DMS114 treated with DMSO at 0.1 percent for 48 hours (cell line): ENCODE data around the gene HCCS.
"Not testable (repeated sequence)": the region's sequence is repeated elsewhere in the genome, so short reads cannot be mapped to it uniquely, and the experiment has no call there.

Experiments
- DNase-seq: peaks from one replicate; lab custom pipeline; 2025; ENCODE audit not compliant: unreplicated experiment; lab: John Stamatoyannopoulos, UW

HCCS gene

GRCh38 chrX:11119313-11119943 lies 8.3 kb downstream of the HCCS start:
- DNase-seq: no peak

DNA sequence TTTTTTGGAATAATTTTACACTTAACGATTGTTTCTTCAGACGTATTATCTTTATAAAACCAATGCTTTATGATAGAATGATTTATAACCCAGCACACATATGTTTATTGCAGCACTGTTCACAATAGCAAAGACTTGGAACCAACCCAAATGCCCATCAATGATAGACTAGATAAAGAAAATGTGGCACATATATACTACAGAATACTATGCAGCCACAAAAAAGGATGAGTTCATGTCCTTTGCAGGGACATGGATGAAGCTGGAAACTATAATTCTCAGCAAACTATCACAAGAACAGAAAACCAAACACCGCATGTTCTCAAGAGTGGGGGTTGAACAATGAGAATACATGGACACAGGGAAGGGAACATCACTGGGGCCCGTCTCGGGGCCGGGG lies 12.0 kb downstream of the HCCS start:
- DNase-seq: not testable (repeated sequence)

DNA sequence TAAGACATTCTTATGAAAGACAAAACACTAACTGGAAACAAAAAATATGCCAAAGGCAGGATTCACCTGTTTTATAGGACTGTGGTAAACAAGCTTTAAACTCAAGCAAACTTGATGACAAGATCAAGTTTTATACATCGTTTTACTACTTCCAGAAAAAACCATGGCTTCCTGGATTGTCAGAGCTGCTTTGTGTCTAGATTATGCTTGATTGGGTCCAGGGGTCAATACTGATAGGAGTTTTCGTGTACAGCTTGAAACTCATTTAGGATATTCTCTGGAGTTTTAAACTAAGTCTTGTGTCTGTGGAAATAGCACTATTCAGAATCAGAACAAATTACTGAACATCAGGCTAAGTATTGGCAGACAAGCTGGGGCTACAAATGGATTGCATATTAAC lies 13.0 kb downstream of the HCCS start:
- no peak for DNase-seq

DNA sequence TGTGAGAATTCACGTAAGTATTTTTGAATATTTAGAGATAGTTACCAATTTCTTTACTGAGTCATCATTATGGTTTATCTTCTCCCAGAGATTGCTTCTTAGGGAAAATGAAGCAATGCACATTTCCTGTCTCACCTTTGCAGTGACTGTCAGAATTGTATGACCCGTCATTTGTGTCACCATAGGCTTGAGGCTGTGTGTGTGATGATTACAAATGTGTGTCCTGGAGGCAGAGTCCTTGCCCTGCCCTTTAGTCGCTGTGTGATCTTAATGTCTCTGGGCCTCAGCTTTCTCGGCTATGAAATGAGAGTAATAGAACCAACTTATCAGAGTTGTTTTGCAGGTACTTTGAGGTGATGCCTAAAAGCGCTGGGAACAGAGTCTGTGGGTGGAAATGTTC lies 13.9 kb downstream of the HCCS start:
- DNase-seq: no peak

DNA sequence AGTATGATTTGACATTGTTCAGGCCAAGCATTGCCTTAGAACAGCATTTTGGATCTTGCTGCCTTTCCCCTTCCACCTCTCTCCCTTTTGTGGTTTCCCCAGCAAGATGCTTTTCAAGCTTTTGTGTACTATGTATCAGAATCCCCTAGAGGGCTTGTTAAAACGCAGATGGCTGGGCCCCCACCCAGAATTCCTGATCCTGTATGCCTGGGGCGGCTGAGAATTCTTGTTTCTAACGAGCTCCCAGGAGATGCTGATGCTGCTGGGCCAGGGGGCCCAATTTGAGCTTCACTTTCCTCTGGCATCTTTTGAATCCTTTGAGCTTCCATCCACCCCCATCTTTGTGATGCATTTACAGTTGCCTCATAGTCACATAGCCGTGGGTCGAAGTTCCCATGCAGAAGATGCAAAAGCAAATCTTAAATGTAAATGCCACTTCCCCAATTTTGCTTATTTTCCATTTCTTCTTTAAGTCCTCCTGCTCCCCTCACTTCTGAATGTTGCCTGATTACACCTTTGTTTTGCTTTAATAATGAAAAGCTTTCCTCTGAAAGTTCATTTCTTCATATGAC lies 18.5 kb downstream of the HCCS start:
- DNase-seq: no peak

DNA sequence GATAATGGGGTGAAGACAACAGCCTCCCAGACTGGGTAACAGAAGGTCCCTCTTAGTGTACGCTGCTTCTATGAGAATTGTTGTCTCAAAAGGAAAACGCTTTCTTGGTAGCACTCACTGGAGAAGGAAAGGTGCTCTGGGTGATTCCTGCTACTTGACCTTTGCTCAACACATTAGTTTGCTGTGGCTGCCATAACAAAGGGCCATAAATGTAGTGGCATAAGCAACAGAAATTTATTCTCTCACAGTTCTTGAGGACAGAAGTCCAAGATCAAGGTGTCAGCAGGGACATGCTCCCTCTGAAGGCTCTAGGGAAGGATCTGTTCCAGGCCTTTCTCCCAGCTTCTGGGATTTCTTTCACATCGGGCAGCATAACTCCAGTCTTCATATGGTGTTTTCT lies 19.0 kb downstream of the HCCS start:
- DNase-seq: no peak

DNA sequence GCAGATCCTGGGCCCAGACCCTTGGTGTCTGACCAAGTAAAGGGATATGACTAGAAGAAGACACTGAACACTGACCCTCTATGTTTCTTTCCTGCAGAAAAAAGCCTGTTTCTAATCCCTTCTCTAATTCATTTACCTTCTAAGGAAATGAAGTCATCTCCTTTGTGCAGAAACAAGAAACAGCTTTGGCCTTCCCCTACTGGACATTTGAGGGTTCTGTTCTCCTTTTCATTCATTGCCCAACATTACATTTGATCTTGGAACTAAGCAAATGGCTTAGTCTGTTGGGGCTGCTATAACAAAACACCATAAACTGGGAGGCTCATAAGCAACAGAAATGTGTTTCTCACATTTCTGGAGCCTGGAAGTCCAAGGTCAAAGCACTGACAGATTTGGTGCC lies 20.0 kb downstream of the HCCS start:
- DNase-seq: no peak

- no peak for DNase-seq
Observed at GRCh38 chrX:11135564-11136185, 24.5 kb downstream of the HCCS start.

DNA sequence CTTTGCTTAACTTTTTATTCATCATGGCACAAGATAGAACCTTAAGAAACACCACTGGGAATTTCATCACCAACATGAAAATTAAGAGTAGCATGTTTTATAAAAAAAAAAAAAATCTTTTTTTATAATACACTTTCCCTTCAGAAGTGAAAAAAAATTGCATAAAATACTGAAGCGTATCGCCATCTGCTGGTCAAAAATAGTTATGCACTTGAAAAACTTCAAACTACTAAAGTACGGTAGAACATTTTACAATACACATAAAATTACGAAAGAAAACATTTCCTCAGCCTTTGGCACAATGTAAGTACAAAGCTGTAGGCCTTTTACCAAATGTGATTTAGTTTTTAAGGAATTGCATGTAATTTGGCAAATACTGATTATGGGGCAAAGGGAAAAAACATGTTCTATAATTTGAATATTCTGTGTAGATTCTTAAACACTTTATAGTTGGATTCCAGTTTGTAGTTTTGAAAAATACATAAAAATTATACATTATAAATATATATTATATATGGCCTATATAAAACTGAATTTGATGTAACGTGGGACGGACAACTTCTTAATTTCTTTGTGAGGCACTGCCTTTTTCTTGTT lies 26.5 kb downstream of the HCCS start:
- peak; percentile 18 for DNase-seq

DNA sequence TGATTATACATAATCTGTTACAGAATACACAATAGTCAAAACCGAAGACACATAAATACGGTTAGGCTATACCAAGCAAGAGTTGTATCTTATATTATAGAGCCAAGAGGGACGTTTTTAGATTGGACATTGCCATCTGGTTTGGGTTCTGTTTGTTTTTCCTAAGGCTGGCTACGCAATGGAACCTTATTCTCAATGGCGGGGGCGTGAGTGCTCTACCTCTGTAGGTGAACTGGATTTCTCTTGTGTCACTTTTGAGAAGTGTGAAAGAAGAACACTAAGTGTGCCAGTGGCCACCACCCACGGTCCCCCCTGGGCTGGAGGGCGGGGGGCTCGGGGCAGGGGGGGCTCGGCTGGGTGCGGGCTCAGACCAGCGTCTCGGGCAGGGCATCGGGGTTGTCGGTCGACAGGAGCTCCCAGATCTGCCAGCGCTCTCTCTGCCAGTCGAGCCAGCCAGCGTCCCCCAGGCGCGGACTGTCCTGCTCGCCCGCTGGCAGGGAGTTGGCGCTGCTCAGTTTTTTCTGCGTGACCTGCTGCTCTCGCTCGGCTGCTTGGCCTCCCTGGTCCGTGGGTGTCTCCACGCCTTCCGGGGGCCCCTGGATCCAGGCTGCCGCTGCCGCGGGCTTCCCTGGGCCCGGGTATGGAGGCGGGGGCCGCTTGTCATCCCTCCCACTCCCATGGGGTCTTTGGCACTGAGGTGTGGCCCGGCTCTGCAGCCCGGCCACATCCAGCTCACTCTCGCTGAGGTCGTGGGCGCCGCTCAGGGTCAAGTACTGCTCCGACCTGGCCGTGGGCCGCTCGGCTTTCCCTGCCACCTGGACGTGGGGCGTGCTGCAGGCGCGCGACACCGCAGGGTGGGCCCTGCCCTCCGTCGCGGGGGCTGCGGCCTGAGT lies 27.6 kb downstream of the HCCS start:
- DNase-seq: no peak

GRCh38 chrX:11143931-11144678 lies 33.0 kb downstream of the HCCS start:
- peak; percentile 70 for DNase-seq

DNA sequence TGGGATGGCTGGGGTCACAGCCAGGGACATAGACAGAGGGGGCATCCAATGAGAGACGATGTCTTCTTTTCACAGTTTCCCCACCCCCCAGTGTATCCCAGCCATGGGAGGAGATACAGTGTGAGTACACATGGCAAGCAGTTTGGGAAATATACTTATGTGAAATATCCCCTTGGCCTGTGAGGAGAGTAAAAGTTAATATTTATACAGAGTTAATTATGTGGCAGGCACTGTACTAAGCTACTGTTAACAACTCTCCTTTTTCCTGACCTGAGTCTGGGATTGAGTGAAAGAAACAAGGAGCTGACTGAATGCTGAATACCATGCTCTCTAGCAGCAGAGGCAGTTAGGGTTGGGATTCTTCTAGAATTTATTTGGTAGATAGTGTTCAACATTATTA lies 35.3 kb downstream of the HCCS start:
- no peak for DNase-seq

DNA sequence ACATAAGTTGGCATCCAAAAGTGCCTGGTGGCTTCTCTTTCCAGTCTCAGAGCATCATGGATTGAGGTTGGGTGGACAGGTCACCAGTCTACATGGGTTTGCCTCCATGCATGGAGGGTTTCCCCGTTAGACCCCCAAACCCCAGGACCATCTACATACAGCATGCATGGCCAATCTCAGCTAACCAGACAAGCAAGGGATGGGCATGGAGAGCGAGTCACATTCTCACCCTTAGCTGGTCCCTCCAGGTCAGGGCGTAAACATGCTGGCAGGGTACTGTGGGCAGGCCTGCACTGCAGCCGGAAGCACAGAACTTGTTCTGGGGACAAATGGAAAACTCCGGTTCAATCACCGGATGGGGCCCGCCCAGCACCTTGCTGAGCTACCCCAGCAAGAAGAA lies 37.3 kb downstream of the HCCS start:
- no peak for DNase-seq

GRCh38 chrX:11151799-11152559 lies 40.8 kb downstream of the HCCS start:
- no peak for DNase-seq

DNA sequence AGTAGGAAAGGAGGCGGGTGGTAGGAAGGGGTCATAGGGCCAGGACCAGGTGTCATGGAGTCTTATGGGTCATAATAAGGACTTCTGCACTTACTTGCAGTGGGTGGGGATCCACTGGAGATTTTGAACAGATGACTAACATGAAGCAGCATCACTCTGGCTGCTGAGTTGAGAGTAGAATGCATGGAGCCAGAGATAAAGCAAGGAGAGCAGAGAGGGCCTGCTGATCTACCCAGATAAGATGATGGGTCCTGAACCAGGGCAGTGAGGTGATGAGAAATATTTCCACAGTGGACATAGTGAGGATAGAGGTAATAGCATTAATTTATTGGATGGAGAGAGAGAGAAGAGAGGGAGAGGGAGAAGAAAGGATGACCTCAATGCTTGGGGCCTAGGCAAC lies 48.0 kb downstream of the HCCS start:
- DNase-seq: no peak

DNA sequence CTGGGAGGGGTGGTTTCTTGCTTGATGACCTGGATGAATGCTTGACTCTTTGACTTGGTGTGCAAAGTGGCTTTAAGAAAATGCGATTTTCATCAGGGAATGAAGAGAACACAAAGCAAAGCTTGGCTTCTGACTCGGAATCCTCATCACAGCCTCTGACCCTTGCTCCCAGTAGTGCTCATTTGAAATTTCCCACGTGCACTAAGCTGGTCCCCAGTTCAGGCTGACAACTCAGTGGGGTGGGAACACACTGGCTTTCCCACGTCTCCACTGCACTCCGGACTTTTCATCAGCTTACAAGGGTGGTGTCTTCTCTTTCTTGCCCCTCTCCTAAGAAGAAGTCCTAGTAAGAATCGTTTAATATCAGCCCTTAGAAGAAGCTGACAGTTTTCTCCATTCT lies 53.3 kb downstream of the HCCS start:
- DNase-seq: no peak

- no peak for DNase-seq
Observed at GRCh38 chrX:11171956-11172355, 60.8 kb downstream of the HCCS start.

DNA sequence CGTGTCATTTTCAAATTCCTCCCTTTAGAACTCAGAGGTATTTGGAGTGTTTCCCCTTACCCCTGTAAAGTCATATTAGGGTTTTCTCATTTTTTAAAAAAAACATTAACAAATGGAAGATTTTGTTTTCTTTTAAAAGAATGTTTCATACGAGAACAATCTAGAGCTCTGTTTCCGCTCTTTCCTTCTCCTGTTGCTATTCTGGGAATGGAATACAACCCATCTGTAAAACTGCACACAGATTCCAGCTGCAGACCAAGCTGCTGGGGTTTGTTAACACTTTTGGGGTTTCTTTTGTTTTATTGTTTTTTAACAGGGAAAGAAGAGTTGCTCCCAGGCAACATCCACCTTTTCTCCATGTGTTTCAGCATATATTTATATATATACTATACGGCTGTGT lies 61.3 kb downstream of the HCCS start:
- DNase-seq: no peak
